HL-60 (cell line): Measurements from ENCODE around the gene OSBPL10.

Experiments
- DNase-seq, 2 experiments: peaks; one replicate each; pipeline ENCODE4 v3.0.0-alpha.2; 2010 to 2020; ENCODE audit warnings: low read depth in 1 of 2, low spot score in 1 of 2
- H3K27ac ChIP-seq: fragments of 250-450 bp; sonication (Bioruptor Pico); replicated peaks from 2 replicates; pipeline ENCODE4 v1.5.1; 2020; ENCODE audit warnings: mild to moderate bottlenecking, moderate library complexity
- H3K27me3 ChIP-seq: fragments of 250-450 bp; sonication (Bioruptor Pico); 2 replicates; pipeline ENCODE4 v1.5.1; 2021; ENCODE audit warnings: mild to moderate bottlenecking, moderate library complexity; ENCODE audit not compliant: insufficient read depth, poor library complexity, severe bottlenecking
- H3K4me3 ChIP-seq: replicated peaks from 2 replicates; pipeline ENCODE4 v1.5.1; 2011; ENCODE audit warnings: mild to moderate bottlenecking, control low read depth, low read length; ENCODE audit not compliant: insufficient read depth
- CTCF ChIP-seq: IDR thresholded peaks from one replicate; pipeline ENCODE4 v1.5.1; 2011; ENCODE audit warnings: low read length, control low read depth, inconsistent platforms; ENCODE audit not compliant: insufficient read depth
- GABPA ChIP-seq: IDR thresholded peaks from 2 replicates; pipeline ENCODE4 v1.6.1; 2012; ENCODE audit warnings: low read depth
- POLR2AphosphoS5 ChIP-seq: IDR thresholded peaks from 2 replicates; pipeline ENCODE4 v1.6.1; 2012; ENCODE audit warnings: low read depth
- REST ChIP-seq: IDR thresholded peaks from 2 replicates; pipeline ENCODE4 v1.6.1; 2012; ENCODE audit warnings: low read depth; ENCODE audit not compliant: insufficient replicate concordance
- SPI1 ChIP-seq: IDR thresholded peaks from 2 replicates; pipeline ENCODE4 v1.6.1; 2012; ENCODE audit warnings: low read depth, mild to moderate bottlenecking, borderline replicate concordance

OSBPL10 gene

GRCh38 chr3:32004113-32004765 lies 23.2 kb upstream of the OSBPL10 start:
- no peaks in the 10 kb centered on the region for H3K27me3 ChIP-seq
- DNase-seq, result no peak
- TF ChIP-seq REST (no peak), SPI1 (no peak), POLR2AphosphoS5 (no peak), GABPA (no peak), CTCF (no peak)
- H3K4me3 ChIP-seq, result no peak overlapping the region
- H3K27ac ChIP-seq, result no peak overlapping the region

GRCh38 chr3:32003380-32003779 lies 22.3 kb upstream of the OSBPL10 start:
- H3K27me3 ChIP-seq, result no peaks in the 10 kb centered on the region

More at GRCh38 chr3:32003380-32003779, 22.3 kb upstream of the OSBPL10 start:
- DNase-seq, result no peak
- no peak overlapping the region for H3K4me3 ChIP-seq
- TF ChIP-seq POLR2AphosphoS5 (no peak), SPI1 (no peak), REST (no peak), GABPA (no peak), CTCF (no peak)
- no peak overlapping the region for H3K27ac ChIP-seq
